ENCODE results near the gene ZNF436. TPM values are rescaled to one million over a fixed set of nuclear protein-coding genes. Genes with fewer than 3 reads are reported as not detected.
A peak's percentile ranks its signal among the peaks of the same experiment; 100 is the strongest.

ZNF436 gene
- total RNA-seq: 10 to 100 TPM; 12.1 to 88.8 (median 21.6) TPM

GRCh38 chr1:23369335-23370013 is at the start of gene ZNF436:
TSS of gene ZNF436 (minus strand) at chr1:23369836. CDS start at chr1:23368005, 1,831 bp downstream.
- H3K4me1 ChIP-seq: peaks cover 4 to 8% of the 10 kb centered on the region in 2 donors
- intact Hi-C loops (cut with DNase I; ENCODE audit: low total_unique reads): loop anchor here (2.0 kb wide), 1 partner anchor 25 kb away; the partner anchor contains the start of gene HNRNPR

DNA sequence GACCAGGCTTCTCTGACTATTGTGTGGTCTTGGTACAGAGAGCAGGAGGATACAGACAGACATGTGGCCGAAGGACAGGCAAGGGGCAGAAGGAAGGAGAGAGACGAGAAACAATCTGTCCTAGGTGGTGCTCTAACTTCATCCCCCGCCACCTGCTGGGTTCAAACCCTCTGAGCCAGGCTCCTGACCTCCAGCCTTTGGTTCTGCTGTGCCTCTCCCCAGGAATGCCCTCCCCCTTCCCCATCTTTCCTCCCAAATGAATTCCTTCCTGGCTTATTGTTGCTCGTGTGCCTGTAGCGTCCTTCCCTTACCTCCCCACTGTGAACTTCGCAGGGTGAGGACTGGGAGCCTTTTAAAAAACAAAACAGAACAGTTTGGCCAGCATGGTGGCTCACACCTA is 49.5 kb upstream of the ZNF436 start:
- Histone ChIP-seq H3K4me1 (no peaks in the 10 kb centered on the region), H3K27me3 (no peaks in the 10 kb centered on the region), H3K27ac (no peak overlapping the region), H3K9me3 (no peaks in the 10 kb centered on the region), H3K36me3 (no peaks in the 10 kb centered on the region), H3K4me3 (no peak overlapping the region)
- intact Hi-C loops (cut with DNase I; ENCODE audit: low total_unique reads): no loop called here
- no peak for DNase-seq
- TF ChIP-seq, protein P1, sequence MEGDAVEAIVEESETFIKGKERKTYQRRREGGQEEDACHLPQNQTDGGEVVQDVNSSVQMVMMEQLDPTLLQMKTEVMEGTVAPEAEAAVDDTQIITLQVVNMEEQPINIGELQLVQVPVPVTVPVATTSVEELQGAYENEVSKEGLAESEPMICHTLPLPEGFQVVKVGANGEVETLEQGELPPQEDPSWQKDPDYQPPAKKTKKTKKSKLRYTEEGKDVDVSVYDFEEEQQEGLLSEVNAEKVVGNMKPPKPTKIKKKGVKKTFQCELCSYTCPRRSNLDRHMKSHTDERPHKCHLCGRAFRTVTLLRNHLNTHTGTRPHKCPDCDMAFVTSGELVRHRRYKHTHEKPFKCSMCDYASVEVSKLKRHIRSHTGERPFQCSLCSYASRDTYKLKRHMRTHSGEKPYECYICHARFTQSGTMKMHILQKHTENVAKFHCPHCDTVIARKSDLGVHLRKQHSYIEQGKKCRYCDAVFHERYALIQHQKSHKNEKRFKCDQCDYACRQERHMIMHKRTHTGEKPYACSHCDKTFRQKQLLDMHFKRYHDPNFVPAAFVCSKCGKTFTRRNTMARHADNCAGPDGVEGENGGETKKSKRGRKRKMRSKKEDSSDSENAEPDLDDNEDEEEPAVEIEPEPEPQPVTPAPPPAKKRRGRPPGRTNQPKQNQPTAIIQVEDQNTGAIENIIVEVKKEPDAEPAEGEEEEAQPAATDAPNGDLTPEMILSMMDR (IDR thresholded peaks at IDR 0.05): no peak
- no peak for TF ChIP-seq POLR2A (IDR thresholded peaks at IDR 0.05)

More at GRCh38 chr1:23369335-23370013, at the start of gene ZNF436:
- Histone ChIP-seq H3K27me3 (no peaks in the 10 kb centered on the region), H3K36me3 (no peaks in the 10 kb centered on the region), H3K9me3 (no peaks in the 10 kb centered on the region), H3K4me3 (peak within 1 kb of the TSS; percentile 85 to 90), H3K27ac (peak within 1 kb of the TSS; percentile 98)
- TF ChIP-seq, protein P1 (IDR thresholded peaks at IDR 0.05): no peak
- TF ChIP-seq POLR2A (IDR thresholded peaks at IDR 0.05): peak in 1 of 2 donors; percentile 32
- DNase-seq: peak; percentile 79 to 92

- Histone ChIP-seq H3K27ac (no peak overlapping the region), H3K36me3 (no peaks in the 10 kb centered on the region), H3K4me3 (no peak overlapping the region), H3K4me1 (no peaks in the 10 kb centered on the region), H3K27me3 (no peaks in the 10 kb centered on the region), H3K9me3 (no peaks in the 10 kb centered on the region)
- intact Hi-C loops (cut with DNase I; ENCODE audit: low total_unique reads): no loop called here
- TF ChIP-seq POLR2A (IDR thresholded peaks at IDR 0.05): no peak
- TF ChIP-seq, protein P1 (IDR thresholded peaks at IDR 0.05): no peak
- DNase-seq: no peak
Measured at GRCh38 chr1:23417570-23417969, 47.9 kb upstream of the ZNF436 start.

- Histone ChIP-seq H3K27ac (no peak overlapping the region), H3K36me3 (no peaks in the 10 kb centered on the region), H3K9me3 (no peaks in the 10 kb centered on the region), H3K4me1 (no peaks in the 10 kb centered on the region), H3K27me3 (no peaks in the 10 kb centered on the region), H3K4me3 (no peak overlapping the region)
- intact Hi-C loops (cut with DNase I; ENCODE audit: low total_unique reads): no loop called here
- no peak for TF ChIP-seq POLR2A (IDR thresholded peaks at IDR 0.05)
- TF ChIP-seq, protein P1 (IDR thresholded peaks at IDR 0.05): no peak
- DNase-seq: no peak
Measured at GRCh38 chr1:23416964-23417363, 47.3 kb upstream of the ZNF436 start.

DNA sequence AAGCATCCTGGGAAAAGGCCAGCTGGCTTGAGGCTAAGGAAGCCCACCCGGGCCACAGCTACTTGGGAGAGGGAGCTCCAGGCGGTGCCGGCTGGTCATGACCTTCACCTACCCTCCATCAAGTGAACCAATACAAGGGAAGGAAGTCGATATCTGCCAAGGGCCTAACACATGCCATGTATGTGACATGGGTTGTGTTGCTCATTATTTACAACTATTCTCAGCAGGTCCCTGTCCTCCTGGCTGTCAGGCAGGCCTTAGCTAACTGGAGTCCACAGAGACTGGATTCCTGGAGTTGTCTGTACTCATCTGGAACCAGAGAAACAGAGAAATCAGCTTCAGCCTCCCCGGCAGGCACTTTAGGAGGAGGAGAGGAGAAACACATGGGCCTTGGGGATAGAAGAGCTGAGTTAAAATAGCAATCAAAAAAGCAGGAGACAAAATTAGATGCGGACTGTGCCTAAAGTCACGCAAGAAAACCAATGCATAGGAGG is 39.2 kb upstream of the ZNF436 start:
- DNase-seq: no peak
- no peak overlapping the region for H3K27ac ChIP-seq

More for the DNA sequence above, 39.2 kb upstream of the ZNF436 start:
- intact Hi-C loops (cut with DNase I; ENCODE audit: low total_unique reads): no loop called here
- no peak for TF ChIP-seq POLR2A (IDR thresholded peaks at IDR 0.05)
- TF ChIP-seq, protein P1 (IDR thresholded peaks at IDR 0.05): no peak
- Histone ChIP-seq H3K27me3 (no peaks in the 10 kb centered on the region), H3K9me3 (no peaks in the 10 kb centered on the region), H3K36me3 (no peaks in the 10 kb centered on the region), H3K4me3 (no peak overlapping the region), H3K4me1 (peaks cover 0 to 5% of the 10 kb centered on the region in 2 donors)
